ENCODE data around the gene GREM1.

Gene GREM1

GRCh38 chr15:32733281-32733680, 15.5 kb downstream of the GREM1 start:
- no peak for DNase-seq

GRCh38 chr15:32735989-32736700, 18.3 kb downstream of the GREM1 start:
- DNase-seq = no peak

GRCh38 chr15:32736701-32737061, 18.9 kb downstream of the GREM1 start:
- DNase-seq = no peak

- DNase-seq = no peak
Observed at GRCh38 chr15:32737304-32737703, 19.5 kb downstream of the GREM1 start.

DNA sequence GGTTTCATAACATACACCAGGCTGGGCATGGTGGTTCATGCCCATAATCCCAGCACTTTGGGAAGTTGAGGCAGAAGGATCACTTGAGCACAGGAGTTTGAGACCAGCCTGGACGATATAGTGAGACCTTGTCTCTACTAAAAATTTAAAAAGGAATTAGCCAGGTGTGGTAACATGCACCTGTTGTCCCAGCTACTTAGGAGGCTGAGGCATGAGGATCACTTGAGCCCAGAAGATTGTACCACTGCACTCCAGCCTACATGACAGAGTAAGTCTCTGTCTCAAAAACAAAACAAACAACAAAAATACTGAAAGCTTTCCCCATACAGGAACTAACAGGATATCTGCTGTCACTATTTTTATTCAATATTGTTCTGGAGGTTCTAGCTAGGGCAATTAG, 20.9 kb downstream of the GREM1 start:
- DNase-seq = no peak

DNA sequence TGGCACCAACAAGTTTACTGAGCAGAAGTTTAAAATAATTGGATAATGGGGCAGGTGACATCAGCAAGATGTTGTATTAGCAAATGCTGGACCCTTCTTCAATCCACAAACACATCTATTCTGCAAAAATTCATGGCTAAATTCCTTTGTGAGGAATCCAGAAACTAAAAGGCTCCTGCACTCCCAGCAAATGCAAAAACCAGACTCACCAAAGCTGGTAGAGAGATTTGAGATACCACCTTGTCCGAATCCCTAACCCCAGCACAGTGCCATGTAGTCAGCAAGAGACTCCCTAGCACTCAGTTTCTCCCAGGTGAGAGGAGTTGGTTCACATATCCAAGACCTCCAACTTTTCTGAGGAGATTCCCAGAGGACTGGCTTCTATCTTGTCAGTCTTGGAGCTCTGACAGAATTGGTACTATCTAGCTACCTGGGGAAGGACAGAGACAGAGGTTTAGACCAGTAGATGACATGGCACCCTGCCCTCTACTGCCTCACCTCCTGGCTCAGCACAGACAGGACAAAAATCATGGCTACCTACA, 21.8 kb downstream of the GREM1 start:
- no peak for DNase-seq

- DNase-seq = no peak
Observed at GRCh38 chr15:32743411-32744140, 25.8 kb downstream of the GREM1 start.

GRCh38 chr15:32746116-32746857, 28.5 kb downstream of the GREM1 start:
- no peak for DNase-seq

- DNase-seq = no peak
Observed at GRCh38 chr15:32747921-32748342, 30.1 kb downstream of the GREM1 start.

DNA sequence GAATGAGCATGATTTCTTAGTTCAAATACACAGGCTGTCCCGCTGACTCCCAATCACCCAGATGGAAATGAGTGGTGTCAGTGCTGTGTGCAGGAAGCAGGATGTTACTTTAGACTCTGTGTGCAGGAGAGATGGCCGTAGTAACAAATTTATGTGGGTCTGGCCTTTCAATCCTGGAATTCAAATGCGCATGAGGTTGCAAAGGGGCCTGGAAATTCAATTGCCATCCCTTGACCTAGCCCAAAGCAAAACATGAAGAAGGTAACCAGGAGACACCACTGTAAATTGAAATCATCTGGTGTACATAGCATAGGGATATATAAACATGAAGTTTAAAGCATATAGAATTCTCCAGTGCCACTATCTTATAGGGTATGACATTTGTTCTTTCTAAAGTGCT, 33.2 kb downstream of the GREM1 start:
- no peak for DNase-seq

- DNase-seq = no peak
Observed at GRCh38 chr15:32757426-32757825, 39.6 kb downstream of the GREM1 start.

GRCh38 chr15:32763295-32763694, 45.5 kb downstream of the GREM1 start:
- DNase-seq = no peak

GRCh38 chr15:32765236-32765635, 47.4 kb downstream of the GREM1 start:
- no peak for DNase-seq

- no peak for DNase-seq
Observed at GRCh38 chr15:32766101-32766500, 48.3 kb downstream of the GREM1 start.

GRCh38 chr15:32767236-32767635, 49.4 kb downstream of the GREM1 start:
- DNase-seq = no peak

- no peak for DNase-seq
Observed at GRCh38 chr15:32774022-32774421, 56.2 kb downstream of the GREM1 start.

GRCh38 chr15:32775103-32775502, 57.3 kb downstream of the GREM1 start:
- no peak for DNase-seq

- DNase-seq = no peak
Observed at GRCh38 chr15:32778391-32779176, 60.8 kb downstream of the GREM1 start.

GRCh38 chr15:32781781-32782180, 64.0 kb downstream of the GREM1 start:
- DNase-seq = no peak

DNA sequence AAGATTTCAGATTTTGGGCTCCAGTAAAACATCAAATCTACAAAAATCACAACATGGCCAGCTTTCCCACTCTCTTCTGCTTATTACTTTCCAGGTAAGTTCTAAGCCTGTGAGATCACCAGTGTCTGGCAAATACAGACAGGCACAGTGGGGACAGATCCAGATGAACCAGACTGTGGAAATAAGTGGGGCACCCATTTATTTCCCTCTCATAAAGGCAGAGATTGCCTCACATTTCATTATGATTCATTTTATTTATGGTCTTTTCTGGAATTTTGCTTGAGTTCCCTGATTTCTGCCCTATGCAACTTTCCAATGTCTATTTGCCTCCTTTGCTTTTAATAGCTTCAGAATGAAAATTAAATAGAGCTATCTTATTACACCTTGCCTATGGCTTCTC, 66.8 kb downstream of the GREM1 start:
- DNase-seq = no peak

DNA sequence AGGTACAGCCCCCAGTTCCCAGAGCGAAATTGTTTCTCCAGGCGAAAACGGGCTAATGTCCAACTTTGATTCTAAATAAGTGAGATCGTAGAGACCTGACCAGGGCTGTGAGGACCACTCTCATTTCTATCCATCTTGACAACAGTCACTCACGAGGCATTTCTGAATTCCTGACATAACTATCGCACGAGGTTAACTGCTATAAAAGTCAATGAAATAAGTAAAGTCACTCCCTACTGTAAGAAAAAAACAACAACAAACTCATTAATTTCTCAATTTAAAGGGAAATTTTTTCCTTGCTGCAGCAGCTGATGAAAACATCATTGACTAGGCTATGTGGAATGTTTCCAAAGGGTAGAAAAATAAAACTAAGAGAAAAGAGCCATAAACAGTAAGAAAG, 69.1 kb downstream of the GREM1 start:
- no peak for DNase-seq

DNA sequence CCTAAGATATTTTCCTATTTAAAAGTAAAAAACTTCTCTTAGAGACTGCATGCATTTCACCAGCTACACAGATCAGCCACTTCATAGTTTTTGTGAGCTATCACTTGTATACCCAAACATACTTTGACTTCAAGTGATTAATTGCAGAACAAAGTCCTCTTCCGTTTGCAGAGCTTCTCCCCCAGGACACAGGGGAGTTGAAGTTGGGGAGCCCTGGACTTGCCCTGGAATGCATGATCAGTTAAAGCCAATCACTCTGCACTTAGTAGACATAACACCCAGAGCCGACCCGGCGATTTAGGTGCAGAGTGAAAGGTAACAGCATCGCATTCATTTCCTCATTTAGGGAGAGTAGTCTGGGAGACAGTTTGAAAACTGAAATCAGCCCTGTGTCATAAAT, 70.1 kb downstream of the GREM1 start:
- DNase-seq = no peak

Measured in stimulated activated CD4-positive, alpha-beta T cell treated with anti-CD3 and anti-CD28 coated beads, Interleukin-4, amount 100 ng/mL, for 1 hour (primary cell).